HG03354 (cell line): Measurements from ENCODE around the gene CACNA2D1.

ENCODE experiments used
- ATAC-seq: cut with Tn5 transposase; IDR thresholded peaks from one replicate; pipeline ENCODE4 v1.9.1; 2021; ENCODE audit warnings: mild to moderate bottlenecking; ENCODE audit not compliant: unreplicated experiment, poor library complexity, severe bottlenecking

Gene CACNA2D1

DNA sequence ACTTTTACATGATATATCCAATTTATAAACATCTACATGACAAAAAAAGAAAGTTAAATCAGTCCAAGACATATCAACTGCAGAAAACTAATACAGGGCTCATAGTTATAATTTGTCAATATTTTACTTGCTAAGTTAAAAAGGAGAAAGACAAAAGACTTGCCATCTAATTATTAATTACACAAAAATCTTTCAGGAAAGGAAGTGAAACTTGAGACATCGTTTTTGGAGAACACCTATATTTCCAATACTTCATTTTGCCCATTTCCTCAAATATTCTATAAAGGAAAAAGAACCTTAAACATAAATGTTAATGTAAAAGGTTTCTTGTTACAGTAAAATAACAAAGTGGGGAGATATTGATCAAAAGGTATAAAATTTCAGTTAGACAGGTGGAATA lies 148.7 kb downstream of the CACNA2D1 start:
- ATAC-seq = no peak

DNA sequence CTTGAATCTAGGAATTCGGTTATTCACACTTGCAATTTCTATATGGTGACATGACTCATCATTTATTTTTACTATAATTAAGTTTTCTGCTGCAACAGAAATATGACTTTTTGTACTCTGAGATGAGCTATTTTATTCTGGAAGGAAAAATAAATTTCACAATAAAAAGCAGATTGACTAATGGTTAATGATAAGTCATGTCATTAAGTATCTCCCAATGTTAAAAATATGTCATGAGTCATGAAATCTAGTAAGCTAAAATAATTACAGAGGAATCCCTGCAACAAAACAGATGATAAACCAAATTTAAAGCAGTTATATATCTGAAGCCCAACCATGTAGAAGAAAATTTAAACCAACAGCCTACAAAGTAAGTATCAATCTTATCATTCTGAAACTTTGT lies 149.2 kb downstream of the CACNA2D1 start:
- ATAC-seq = no peak

DNA sequence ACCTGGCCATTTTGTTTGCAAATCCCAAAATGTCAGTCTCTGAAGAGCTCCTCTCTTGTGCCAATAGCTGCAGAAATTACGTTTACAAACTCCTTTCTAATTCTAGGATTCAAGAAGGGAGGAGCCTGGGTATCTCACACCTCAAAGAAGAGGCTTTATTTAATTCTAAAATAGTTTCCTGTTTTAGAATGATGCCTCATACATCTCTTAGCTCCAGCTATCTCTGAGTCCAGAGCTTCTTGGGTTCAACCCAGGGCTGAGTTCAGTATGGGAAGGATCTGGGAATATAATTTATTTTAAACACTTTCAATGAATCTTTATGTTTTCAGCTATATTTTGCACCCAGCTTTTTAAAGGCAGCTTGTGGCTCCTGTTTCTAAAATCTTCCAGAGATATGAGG lies 150.1 kb downstream of the CACNA2D1 start:
- ATAC-seq = no peak

DNA sequence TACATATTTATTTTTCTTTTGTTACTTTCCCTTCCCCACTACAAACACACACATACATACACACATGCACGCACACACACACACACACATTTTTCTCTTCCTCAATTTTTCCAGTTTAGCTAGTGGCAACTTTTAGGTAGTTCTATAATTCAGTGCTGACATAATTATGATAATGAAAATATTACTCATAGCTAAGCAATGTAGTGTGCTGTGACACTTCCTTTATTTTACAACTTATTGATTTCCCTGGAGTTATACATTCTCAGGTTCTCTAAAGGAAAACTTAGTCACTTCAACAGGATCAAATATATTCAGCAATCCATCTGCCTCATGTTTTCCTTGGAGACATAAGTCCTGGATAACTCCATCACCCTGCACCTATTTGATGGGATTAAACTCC lies 151.6 kb downstream of the CACNA2D1 start:
- no peak for ATAC-seq

DNA sequence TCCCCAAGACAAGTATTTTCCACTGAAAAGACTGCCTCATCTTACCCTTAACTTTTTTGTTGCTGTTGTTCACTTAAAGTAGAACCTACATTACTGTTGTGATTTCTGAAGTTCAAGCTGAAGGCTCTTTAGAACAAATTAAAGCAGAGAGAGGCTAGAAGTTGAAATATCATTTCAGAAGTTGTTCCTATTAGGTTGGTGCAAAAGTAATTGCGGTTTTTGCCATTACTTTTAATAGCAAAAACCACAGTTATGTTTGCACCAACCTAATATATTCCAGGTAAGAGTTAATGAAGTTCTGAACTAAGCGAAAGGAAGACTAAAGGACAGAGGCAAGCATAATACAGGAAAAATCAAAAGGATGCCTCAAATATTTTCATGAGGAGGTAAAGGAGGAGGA lies 153.7 kb downstream of the CACNA2D1 start:
- ATAC-seq = no peak

DNA sequence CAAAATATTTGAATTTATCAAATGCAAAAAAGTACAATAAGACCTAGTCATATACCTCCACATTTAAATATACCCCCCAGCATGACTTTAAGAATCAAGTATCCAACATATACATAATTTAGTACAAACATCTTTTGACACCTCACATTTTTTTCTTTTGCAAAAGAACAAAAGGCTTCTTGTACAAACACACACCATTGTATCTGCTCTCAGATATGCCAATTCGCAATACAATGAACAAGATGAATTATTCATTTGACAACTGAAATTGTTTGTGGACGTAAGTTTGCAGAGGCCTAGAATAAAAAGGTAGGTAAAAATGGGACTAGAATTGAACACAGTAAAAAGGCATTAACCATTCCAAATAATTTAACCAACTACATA lies 154.4 kb downstream of the CACNA2D1 start:
- no peak for ATAC-seq

DNA sequence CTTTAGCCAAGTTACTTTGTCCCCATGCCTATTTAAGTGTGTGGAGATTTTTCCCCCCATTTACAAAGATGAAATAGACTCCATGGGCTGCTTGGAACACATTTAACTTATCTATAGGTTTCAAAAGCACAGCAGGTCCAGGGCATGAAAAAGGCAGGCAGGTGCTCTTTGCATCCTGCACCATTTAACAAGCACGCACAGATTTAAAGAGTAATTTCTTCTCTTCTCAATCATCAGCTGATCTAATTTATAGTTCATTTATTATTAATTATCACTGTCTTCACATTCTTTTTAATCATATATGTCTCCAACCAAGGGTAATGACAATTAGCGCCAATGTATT lies 156.8 kb downstream of the CACNA2D1 start:
- ATAC-seq = no peak

DNA sequence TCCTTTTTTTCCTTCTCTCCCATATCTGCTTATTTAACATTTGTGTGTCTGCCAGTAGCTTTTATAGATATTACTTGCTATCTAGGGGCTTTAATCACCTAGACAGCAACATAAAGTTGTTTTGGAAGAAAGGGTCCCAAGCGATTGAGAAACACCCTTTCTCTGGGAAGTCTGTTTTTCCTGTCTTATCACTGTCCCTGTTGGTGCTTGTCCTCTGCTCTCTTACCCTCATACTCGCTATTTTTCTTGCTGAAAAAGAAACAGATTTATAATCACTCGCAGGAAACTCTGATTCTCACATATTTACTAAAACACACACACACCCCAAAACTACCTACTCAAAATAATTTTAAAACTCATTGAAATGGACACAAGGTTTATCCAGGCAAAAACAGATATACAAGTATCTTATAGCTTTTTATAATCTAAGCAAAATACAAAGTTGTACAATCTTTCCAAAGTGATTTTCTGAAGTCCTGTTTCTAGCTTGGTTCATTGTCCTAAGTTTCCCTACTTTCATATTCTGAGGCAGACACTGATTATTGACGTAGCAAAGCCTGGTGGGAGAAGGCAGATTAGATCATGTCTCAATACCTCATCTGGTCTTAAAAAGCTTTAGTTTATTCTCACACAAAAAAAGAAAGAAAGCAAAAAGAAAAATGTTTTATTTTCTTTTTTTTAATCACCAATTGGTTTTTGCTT lies 157.3 kb downstream of the CACNA2D1 start:
- no peak for ATAC-seq

DNA sequence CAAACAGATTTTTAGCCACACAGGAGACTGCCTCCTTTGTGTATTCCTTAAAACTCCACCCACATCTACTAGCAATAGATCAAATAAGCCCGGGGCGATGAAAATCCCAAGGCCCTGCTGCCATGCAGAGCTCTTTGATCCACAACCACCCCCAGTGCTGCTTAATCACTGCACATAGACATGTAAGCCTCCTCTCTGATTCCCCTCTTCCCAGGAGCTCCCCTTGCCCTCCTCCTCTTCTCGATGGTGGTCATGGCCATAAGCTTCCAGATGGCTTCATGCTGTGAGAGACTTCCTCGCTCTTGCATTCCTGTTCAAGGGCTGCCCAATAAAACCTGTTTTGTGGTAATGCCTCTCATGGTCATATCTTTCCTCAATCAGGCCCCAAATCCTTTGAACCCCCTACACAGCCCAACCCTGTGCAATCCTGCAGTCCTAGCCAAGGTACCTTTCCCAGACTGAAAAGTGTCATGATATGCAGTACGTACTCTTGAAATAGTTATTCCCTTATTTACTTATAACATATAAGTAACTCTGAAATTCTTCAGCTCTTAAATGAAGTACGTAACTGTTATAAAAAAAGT lies 158.5 kb downstream of the CACNA2D1 start:
- ATAC-seq = no peak

DNA sequence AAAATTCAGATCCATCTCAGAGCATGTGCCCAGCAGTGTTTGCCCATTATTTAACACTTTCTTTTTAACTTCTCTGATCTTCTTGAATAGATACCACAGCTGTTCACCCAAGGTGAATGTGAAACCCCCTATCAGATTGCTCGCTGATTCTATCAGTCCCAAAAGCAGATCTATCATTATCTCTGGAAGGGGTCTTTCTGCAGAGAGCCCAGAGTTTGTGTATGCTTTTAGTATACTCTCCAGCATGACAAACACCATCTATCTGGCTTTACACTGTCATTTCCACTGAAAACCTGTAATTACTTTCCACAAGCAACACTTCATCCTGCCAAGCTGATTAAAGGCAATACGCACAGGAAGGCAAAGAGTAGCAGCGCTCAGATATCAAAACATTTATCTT lies 168.2 kb downstream of the CACNA2D1 start:
- no peak for ATAC-seq

DNA sequence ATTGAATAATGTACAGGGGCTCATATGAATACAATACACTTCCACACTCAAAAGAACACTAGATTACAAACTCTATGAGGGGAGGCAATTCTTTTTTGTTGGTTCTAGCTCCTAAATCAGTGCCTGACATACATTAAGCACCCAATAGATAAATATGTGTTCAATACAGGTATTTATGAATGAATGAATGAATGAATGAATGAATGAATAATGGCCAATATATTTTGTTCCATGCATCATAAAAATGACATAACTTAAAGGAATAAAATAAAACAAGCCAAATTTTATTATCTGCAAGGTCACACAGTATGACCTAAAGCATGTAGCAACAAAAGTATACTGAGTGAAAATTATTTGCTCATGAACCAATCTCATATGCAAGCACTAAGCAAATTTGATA lies 168.9 kb downstream of the CACNA2D1 start:
- ATAC-seq = no peak

DNA sequence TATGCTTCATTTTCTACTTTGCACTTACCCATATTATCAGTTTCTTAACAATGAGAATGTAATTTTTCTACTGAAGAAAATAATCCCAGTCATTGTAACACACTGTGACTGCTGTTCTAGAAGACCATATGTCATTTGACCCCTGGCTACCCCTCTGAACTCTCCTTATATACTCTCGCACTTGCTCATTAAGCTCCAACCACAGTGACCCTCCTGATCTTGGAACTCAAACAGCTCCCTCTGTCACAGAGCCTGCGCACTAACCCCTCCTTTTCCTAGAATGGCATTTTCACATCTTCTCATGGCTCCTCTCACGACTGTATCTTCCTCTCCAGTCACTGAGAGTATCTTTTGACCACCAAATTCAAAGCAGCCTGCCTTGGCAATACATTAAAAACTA lies 169.7 kb downstream of the CACNA2D1 start:
- no peak for ATAC-seq

DNA sequence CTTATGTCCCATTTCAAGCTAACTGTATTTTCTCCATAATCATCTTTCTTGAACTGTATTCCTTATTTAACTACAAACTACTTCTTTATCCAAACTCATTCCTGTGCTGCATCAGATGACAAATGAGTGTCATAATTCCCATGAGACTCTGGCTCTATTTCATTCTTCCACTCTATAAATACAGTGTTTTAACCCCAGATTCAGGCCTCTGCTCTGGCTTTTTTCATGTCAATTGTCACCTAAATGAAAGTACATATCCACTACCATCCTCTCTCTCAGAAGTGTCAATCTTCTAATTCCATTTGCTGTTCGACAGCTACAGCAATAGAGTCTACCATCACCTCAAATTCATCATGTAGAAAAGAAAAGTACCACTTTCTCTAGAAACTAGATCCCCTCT lies 172.7 kb downstream of the CACNA2D1 start:
- ATAC-seq = no peak

DNA sequence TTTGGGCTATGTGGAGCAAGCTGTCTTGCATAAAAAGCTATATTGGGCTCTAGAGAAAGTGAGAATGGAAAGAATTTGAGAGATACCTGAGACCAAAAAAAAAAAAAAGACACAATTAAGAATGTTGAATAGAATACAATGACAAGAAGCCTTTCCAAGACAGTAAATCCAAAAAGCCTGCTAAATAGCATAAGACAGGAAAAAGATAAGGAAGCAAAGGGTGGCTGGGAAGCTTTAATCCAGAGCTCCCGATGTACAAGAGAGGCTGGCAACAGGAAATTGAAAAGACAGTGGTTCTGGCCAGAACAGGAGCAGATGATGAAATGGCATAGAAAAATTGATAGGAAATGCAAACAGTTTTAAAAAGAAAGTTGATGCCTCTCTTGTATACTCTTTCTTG lies 174.9 kb downstream of the CACNA2D1 start:
- no peak for ATAC-seq

DNA sequence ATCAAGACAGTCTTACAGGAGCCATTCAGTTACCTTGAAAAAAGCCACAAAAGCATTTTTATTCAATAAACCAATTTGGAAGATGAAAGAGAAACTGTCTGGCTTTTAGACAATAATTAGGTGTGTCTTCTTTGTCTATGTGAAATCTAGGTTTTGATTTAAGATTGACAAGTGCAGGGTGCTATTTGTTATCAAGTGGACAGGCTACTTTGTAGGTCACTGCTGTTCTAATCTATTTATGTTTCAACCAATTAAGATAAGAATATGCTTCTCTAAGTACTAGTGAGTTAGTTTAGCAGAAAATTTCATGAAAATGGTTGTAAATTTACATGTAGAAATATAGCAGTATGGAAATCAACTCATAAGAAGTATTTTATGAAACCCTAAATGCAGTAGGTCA lies 177.5 kb downstream of the CACNA2D1 start:
- no peak for ATAC-seq

DNA sequence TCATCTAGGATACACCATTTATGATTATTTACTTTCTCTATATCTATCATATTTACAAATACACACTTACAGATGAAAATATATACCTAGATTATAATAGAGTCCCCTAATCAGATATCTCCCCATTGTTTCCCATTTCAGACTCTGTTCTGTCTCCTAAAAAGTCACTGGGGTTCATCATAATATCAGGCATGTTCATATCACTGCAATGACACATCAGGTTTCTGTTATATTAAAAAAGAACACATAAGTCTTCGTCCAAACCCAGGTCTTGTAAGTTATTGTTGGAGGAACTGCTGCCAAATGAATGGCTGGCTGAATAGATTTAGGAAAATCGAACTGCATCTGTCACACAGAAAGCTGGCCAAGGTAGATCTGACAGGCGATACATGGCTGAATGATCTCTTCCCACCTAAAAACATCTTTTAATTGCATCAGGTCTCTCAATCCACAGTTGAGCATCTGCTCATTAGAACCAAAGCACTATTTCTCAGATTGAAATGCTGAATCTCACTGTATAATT lies 178.7 kb downstream of the CACNA2D1 start:
- ATAC-seq = no peak

DNA sequence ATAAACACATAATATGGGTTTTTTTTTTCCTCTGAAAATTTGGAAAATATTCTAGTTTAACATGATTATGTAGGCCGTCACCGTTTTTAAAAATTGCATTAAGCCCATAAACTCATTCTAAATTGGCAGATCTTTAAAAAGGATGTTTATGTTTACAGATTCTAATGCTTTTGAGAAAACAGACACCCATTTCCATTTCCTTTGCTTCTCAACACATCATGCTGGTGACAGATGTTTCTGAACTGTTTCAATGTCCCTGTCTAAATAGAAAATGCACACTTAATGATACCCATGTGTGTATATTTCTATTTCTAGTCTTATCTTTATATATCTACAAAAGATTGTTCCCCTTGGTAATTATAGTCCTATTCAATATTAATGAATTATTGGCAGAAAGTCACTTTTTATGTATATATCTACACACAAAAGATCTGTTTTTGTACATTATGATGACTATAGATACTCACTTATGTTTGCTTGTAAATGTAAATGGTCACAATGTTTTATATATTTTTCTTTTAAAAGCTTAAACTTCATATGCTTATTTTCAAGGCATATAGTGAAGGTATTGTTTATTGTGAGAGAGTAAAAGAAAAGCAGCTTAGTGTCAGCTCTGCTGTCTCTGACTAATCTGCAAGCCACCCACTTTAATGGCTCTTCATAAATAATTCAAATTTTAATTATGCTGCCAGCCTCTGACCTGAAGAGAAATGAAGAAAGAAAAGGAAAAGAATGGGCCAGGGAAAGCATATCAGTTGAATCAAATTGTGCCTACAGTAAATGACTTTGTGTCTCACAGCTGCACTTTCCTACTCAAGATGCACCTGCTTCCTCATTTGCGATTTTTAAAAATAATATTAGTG lies 179.4 kb downstream of the CACNA2D1 start:
- ATAC-seq = no peak

DNA sequence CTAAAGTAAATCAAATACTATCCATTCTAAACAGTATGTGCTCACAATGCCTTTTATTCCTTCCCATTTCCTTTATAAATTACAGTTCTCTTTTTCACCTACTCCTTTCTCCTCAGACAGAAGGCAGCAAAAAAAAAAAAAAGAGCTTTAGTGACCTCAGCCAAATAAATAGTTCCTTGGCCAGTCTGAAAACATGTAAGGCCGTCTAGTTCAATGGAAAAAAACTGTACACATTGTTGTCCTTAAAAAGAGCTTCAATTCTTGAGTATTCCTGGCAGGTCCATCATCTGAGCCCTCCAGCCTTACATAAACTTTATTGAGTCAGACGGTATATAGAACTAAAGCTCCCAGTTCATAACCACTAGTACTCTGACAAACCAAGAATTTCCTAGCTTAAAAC lies 185.4 kb downstream of the CACNA2D1 start:
- ATAC-seq = no peak

DNA sequence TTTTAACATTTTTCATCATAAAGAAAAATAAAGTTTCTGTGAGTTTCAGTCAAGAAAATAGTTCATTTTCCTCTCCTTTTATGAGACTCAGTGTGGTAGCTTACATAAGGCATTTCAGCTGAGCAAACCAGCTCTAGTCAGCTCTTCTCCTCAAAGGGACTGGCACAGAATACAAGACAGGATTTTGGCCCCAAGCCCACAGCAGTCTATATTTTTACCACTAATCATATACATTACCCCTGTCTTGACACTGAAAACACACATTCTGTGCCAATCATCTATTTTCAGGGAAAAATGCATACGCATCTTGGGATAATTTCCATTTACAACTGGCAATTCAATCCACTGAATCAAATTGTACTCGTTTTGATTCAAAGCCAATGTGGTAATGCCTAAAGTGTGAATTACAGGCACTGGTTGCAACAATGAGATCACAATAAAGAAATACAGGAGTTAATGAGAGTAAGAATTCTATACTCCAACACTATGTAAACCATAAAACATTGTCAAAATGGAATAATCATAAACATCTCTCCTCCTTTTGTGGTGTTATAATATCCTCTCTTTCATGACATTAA lies 186.4 kb downstream of the CACNA2D1 start:
- ATAC-seq = no peak

DNA sequence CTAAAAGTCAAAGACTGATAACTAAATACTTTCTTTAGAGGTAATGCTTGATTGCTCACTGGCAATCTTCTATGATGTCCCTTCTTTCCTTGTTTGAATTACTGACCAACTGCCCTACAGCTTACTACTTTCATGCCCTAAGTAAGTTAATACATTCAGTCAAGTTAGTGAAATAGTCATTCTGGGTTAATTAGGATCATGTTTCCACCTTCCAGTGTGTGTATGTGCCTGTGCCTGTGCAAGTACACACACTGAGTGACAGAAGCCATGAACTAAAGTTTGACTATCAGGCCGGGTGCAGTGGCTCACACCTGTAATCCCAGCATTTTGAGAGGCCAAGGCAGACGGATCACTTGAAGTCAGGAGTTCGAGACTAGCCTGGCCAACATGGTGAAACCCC lies 187.9 kb downstream of the CACNA2D1 start:
- no peak for ATAC-seq

DNA sequence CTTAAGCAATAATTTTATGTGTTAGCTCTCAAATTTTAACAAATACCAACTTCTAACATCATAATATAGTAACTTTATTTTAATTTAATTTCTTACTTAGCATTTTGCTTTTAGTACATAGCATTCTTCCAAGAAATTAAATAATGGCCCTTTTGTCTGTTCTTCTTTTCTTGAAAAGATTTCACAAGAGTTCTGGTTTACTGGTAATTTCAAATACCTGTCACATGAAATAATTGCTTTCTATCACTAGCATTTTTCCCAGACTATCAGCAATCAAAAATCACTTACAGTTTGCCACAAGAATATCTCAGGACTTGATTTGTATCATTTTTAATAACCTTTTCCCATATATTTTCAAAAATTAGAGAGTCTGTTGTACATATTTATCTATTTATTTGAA lies 193.0 kb downstream of the CACNA2D1 start:
- no peak for ATAC-seq
